Breast epithelium (tissue), 4 donors: ENCODE data around the gene SYNGR1. TPM values are rescaled to one million over a fixed set of nuclear protein-coding genes. Genes with fewer than 3 reads are reported as not detected.

ENCODE experiments used
- DNase-seq, 2 donors: peaks; one replicate each; pipeline ENCODE4 v3.0.0-alpha.2; 2019; ENCODE audit warnings: low spot score in 2 of 2
- H3K27ac ChIP-seq, 2 donors: fragments of 200-600 bp; sonication (generic) in 1 of 2; one replicate each; pipeline ENCODE4 v1.5.1; 2016 to 2019; ENCODE audit warnings: mild to moderate bottlenecking in 1 of 2
- H3K27me3 ChIP-seq, 2 donors: fragments of 200-600 bp; sonication (generic) in 1 of 2; one replicate each; pipeline versions ENCODE4 v1.5.1 to v1.6.0; 2017 to 2019; ENCODE audit warnings: control low read depth in 1 of 2, mild to moderate bottlenecking in 1 of 2
- H3K36me3 ChIP-seq: fragments of 200-600 bp; one replicate; pipeline ENCODE4 v1.5.1; 2019
- H3K4me1 ChIP-seq, 2 donors: fragments of 200-600 bp; sonication (generic); one replicate each; pipeline ENCODE4 v1.5.1; 2016 to 2019; ENCODE audit warnings: control low read depth in 1 of 2
- H3K4me3 ChIP-seq, 3 donors: fragments of 200-600 bp; sonication (generic); 1 replicate in 2 of 3; 2 replicates in 1 of 3; pipeline ENCODE4 v1.5.1; 2016 to 2019; ENCODE audit warnings: mild to moderate bottlenecking in 3 of 3, moderate library complexity in 2 of 3
- H3K9me3 ChIP-seq, 2 donors: fragments of 200-600 bp; sonication (generic) in 1 of 2; one replicate each; pipeline ENCODE4 v1.5.1; 2016 to 2019; ENCODE audit warnings: control low read depth in 1 of 2
- CTCF ChIP-seq, 3 donors: fragments of 450-650 bp; IDR thresholded peaks; one replicate each; pipeline ENCODE4 v1.5.1; 2016 to 2017; ENCODE audit warnings: antibody characterized with exemption in 3 of 3, mild to moderate bottlenecking in 3 of 3, moderate library complexity in 3 of 3
- POLR2A ChIP-seq: fragments of 450-650 bp; IDR thresholded peaks from one replicate; pipeline ENCODE4 v1.6.1; 2016; ENCODE audit warnings: antibody characterized with exemption, mild to moderate bottlenecking, moderate library complexity
- POLR2AphosphoS5 ChIP-seq, 3 donors: sonication (generic); formaldehyde crosslinking; IDR thresholded peaks; one replicate each; pipeline ENCODE4 v1.6.1; 2017; ENCODE audit warnings: antibody characterized with exemption in 3 of 3
- intact Hi-C: fragments of 100-400 bp; cut with DNase I; formaldehyde crosslinking; loops from one replicate; pipeline ENCODE4 v1.15.1; 2023; ENCODE audit warnings: low total_unique reads
- total RNA-seq, 3 donors: library from RNA; depleted of rRNA; stranded (reverse); fragments of >200 nt; gene quantifications; one replicate each; pipeline ENCODE4 v1.1.0, GENCODE V29; 2016

The SYNGR1 gene
- total RNA-seq, 3 donors from 2014 or later = 6.9 to 22.3 (median 20.5) TPM

GRCh38 chr22:39389420-39389819 lies 39.6 kb downstream of the SYNGR1 start:
- Histone ChIP-seq H3K27me3 (no peaks in the 10 kb centered on the region), H3K9me3 (no peaks in the 10 kb centered on the region), H3K4me3 (no peak overlapping the region), H3K4me1 (no peaks in the 10 kb centered on the region), H3K27ac (no peak overlapping the region), H3K36me3 (no peaks in the 10 kb centered on the region)
- intact Hi-C loops = no loop called here
- DNase-seq = no peak
- TF ChIP-seq POLR2A (no peak), POLR2AphosphoS5 (IDR thresholded peaks at IDR 0.05) (no peak), CTCF (IDR thresholded peaks at IDR 0.05) (no peak)

- H3K27me3 ChIP-seq = no peaks in the 10 kb centered on the region
- H3K4me1 ChIP-seq = no peaks in the 10 kb centered on the region
- no peaks in the 10 kb centered on the region for H3K9me3 ChIP-seq
- no peaks in the 10 kb centered on the region for H3K36me3 ChIP-seq
- TF ChIP-seq CTCF (IDR thresholded peaks at IDR 0.05) (no peak), POLR2A (no peak), POLR2AphosphoS5 (IDR thresholded peaks at IDR 0.05) (no peak)
- intact Hi-C loops = no loop called here
- no peak for DNase-seq
- no peak overlapping the region for H3K4me3 ChIP-seq
- no peak overlapping the region for H3K27ac ChIP-seq
These were observed 42.7 kb downstream of the SYNGR1 start for GRCh38 chr22:39392341-39392948.

GRCh38 chr22:39395936-39396796 lies 46.4 kb downstream of the SYNGR1 start:
- intact Hi-C loops = no loop called here
- no peak for DNase-seq
- TF ChIP-seq CTCF (IDR thresholded peaks at IDR 0.05) (no peak), POLR2AphosphoS5 (IDR thresholded peaks at IDR 0.05) (no peak), POLR2A (no peak)
- Histone ChIP-seq H3K36me3 (no peaks in the 10 kb centered on the region), H3K9me3 (no peaks in the 10 kb centered on the region), H3K4me1 (peaks cover 0 to 6% of the 10 kb centered on the region in 2 donors), H3K27me3 (no peaks in the 10 kb centered on the region), H3K4me3 (no peak overlapping the region), H3K27ac (no peak overlapping the region)

- intact Hi-C loops = no loop called here
- H3K36me3 ChIP-seq = no peaks in the 10 kb centered on the region
- H3K9me3 ChIP-seq = no peaks in the 10 kb centered on the region
- no peak for DNase-seq
- no peak overlapping the region for H3K27ac ChIP-seq
- no peaks in the 10 kb centered on the region for H3K27me3 ChIP-seq
- no peak overlapping the region for H3K4me3 ChIP-seq
- peaks cover 0 to 6% of the 10 kb centered on the region in 2 donors for H3K4me1 ChIP-seq
- TF ChIP-seq POLR2A (no peak), CTCF (IDR thresholded peaks at IDR 0.05) (no peak), POLR2AphosphoS5 (IDR thresholded peaks at IDR 0.05) (no peak)
These were observed 47.0 kb downstream of the SYNGR1 start for GRCh38 chr22:39396797-39397195.

- no peak overlapping the region for H3K27ac ChIP-seq
- H3K27me3 ChIP-seq = no peaks in the 10 kb centered on the region
- no peaks in the 10 kb centered on the region for H3K36me3 ChIP-seq
- TF ChIP-seq CTCF (IDR thresholded peaks at IDR 0.05) (no peak), POLR2AphosphoS5 (IDR thresholded peaks at IDR 0.05) (no peak), POLR2A (no peak)
- no peak for DNase-seq
- no peaks in the 10 kb centered on the region for H3K9me3 ChIP-seq
- intact Hi-C loops = no loop called here
- H3K4me1 ChIP-seq = peaks cover 0 to 6% of the 10 kb centered on the region in 2 donors
- no peak overlapping the region for H3K4me3 ChIP-seq
These were observed 51.5 kb downstream of the SYNGR1 start for GRCh38 chr22:39401301-39401631.
